Activated CD8-positive, alpha-beta memory T cell treated with anti-CD3 and anti-CD28 coated beads, Interleukin-2, amount 10 ng/mL, durations not matched to agents 7 days and 5 days (primary cell): Measurements from ENCODE around the gene SWSAP1. TPM values are rescaled to one million over a fixed set of nuclear protein-coding genes. Genes with fewer than 3 reads are reported as not detected.
"Not testable (repeated sequence)": the region's sequence is repeated elsewhere in the genome, so short reads cannot be mapped to it uniquely, and the experiment has no call there.

Experiments
- ATAC-seq: fragments of 150-1000 bp; cut with Tn5 transposase; one replicate; pipeline ENCODE4 v1.10.0; 2021; ENCODE audit warnings: moderate library complexity
- CTCF ChIA-PET: fragments of 350-600 bp; sonication (Branson Sonifier 250); formaldehyde crosslinking; loops from one replicate; lab custom pipeline; 2021; ENCODE audit warnings: antibody characterized with exemption; lab: Charles Lee
- DNase-seq: peaks from one replicate; pipeline ENCODE4 v3.0.0-alpha.2; 2020
- H3K27ac Mint-ChIP-seq: one replicate; pipeline ENCODE4 v1.8.0; 2021; ENCODE audit warnings: mild to moderate bottlenecking, mixed read lengths
- H3K27me3 Mint-ChIP-seq: one replicate; pipeline ENCODE4 v1.8.0; 2021; ENCODE audit warnings: mixed read lengths
- H3K36me3 Mint-ChIP-seq: one replicate; pipeline ENCODE4 v1.8.0; 2021; ENCODE audit warnings: mild to moderate bottlenecking, mixed read lengths
- H3K4me1 Mint-ChIP-seq: one replicate; pipeline ENCODE4 v1.8.0; 2021; ENCODE audit warnings: mixed read lengths
- H3K4me3 Mint-ChIP-seq: one replicate; pipeline ENCODE4 v1.8.0; 2021; ENCODE audit warnings: mild to moderate bottlenecking, moderate library complexity, mixed read lengths
- H3K9me3 Mint-ChIP-seq: one replicate; pipeline ENCODE4 v1.8.0; 2022; ENCODE audit warnings: low read depth, mixed read lengths
- total RNA-seq, 2 experiments: library from RNA; stranded (reverse); gene quantifications; one replicate each; pipeline ENCODE4 v1.2.3, GENCODE V29; 2021

Gene SWSAP1
- total RNA-seq, 2 experiments from 2014 or later: 2.6 to 3.9 TPM

DNA sequence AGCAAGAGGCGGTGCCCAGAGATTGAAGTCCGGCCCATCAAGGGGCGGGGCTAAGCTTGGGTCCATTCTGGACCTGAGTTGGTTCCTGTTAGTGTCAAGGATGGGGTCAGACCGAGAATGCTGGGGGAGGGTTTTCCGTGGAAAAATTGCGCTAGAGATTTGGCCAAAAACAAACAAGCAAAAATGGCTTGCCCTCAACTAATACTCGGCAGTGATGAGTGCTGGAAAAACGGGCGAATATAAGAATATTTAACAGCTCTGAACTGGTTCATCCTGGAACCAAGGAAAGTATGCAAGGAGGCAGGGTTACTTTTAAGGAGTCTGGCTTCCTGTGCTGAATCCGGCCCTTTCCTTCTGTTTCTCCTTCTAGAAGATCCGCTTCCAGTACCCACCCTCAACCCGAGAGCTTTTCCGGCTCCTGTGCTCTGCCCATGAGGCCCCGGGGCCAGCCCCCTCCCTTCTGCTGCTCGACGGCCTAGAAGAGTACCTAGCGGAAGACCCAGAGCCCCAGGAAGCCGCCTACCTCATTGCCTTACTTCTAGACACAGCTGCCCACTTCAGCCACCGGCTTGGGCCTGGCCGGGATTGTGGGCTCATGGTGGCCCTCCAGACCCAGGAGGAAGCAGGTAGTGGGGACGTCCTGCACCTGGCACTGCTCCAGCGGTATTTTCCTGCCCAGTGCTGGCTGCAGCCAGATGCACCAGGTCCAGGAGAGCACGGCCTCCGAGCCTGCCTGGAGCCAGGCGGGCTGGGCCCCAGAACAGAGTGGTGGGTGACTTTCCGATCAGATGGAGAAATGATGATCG, 880 bp downstream of the SWSAP1 start:
- ATAC-seq: peak; percentile 48
- peaks cover 35% of the 10 kb centered on the region for H3K4me1 Mint-ChIP-seq
- H3K9me3 Mint-ChIP-seq: no peaks in the 10 kb centered on the region
- no peak overlapping the region for H3K27ac Mint-ChIP-seq
- no peak overlapping the region for H3K4me3 Mint-ChIP-seq
- CTCF ChIA-PET: interaction anchor here (0.6 to 4.7 kb wide), 19 partner anchors 9 to 1444 kb away, joined by 3 to 38 read pairs (median 3); partner anchors contain the start of genes CCDC159, ELOF1, EPOR and ODAD3
- DNase-seq: peak; percentile 91
- peaks cover 15% of the 10 kb centered on the region for H3K36me3 Mint-ChIP-seq
- H3K27me3 Mint-ChIP-seq: no peaks in the 10 kb centered on the region

- peaks cover 43% of the 10 kb centered on the region for H3K4me1 Mint-ChIP-seq
- no peaks in the 10 kb centered on the region for H3K27me3 Mint-ChIP-seq
- ATAC-seq (no peak), DNase-seq (peak; percentile 71)
- H3K27ac Mint-ChIP-seq: no peak overlapping the region
- H3K9me3 Mint-ChIP-seq: no peaks in the 10 kb centered on the region
- CTCF ChIA-PET: interaction anchor here (0.7 to 4.7 kb wide), 11 partner anchors 9 to 159 kb away, joined by 3 to 38 read pairs (median 4); partner anchors contain the start of genes CCDC159, ODAD3, PRKCSH and RAB3D
- H3K4me3 Mint-ChIP-seq: peak overlapping the region; percentile 57
- H3K36me3 Mint-ChIP-seq: peaks cover 15% of the 10 kb centered on the region
Observed at GRCh38 chr19:11377237-11377636, 2.8 kb downstream of the SWSAP1 start.

- peaks cover 15% of the 10 kb centered on the region for H3K36me3 Mint-ChIP-seq
- DNase-seq (no peak), ATAC-seq (no peak)
- no peaks in the 10 kb centered on the region for H3K9me3 Mint-ChIP-seq
- no peak overlapping the region for H3K4me3 Mint-ChIP-seq
- H3K27ac Mint-ChIP-seq: no peak overlapping the region
- peaks cover 45% of the 10 kb centered on the region for H3K4me1 Mint-ChIP-seq
- H3K27me3 Mint-ChIP-seq: peaks cover 2% of the 10 kb centered on the region
- CTCF ChIA-PET: interaction anchor here (0.7 to 4.7 kb wide), 9 partner anchors 9 to 159 kb away, joined by 3 to 38 read pairs (median 5); partner anchors contain the start of genes CCDC159, ODAD3, PRKCSH and RAB3D
Observed at GRCh38 chr19:11377756-11378155, 3.3 kb downstream of the SWSAP1 start.

GRCh38 chr19:11378319-11379189, 4.1 kb downstream of the SWSAP1 start:
- no peak overlapping the region for H3K4me3 Mint-ChIP-seq
- peak; percentile 52 for DNase-seq

DNA sequence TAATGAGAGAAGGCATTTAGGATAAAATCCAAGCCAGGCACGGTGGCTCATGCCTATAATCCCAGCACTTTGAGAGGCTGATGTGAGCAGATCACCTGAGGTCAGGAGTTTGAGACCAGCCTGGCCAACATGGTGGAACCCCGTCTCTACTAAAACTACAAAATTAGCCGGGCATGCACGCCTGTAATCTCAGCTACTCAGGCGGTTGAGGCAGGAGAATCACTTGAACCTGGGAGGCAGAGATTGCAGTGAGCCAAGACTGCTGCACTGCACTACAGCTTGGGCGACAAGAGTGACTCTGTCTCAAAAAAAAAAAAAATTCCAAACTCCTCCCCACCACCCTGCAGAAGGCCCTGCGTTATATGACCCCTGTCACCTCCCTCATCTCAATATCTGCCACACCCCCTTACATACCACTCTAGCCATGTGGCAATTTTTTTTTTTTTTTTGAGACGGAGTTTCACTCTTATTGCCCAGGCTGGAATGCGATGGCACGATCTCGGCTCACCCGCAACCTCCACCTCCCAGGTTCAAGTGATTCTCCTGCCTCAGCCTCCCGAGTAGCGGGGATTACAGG, 4.9 kb downstream of the SWSAP1 start:
- Mint-ChIP-seq H3K4me1 (peaks cover 43% of the 10 kb centered on the region), H3K27me3 (peaks cover 13% of the 10 kb centered on the region), H3K36me3 (peaks cover 15% of the 10 kb centered on the region)
- H3K27ac Mint-ChIP-seq, H3K4me3 Mint-ChIP-seq, DNase-seq, ATAC-seq, H3K9me3 Mint-ChIP-seq: not testable (repeated sequence)
- CTCF ChIA-PET: interaction anchor here (2.6 to 5.0 kb wide), 4 partner anchors 11 to 85 kb away, joined by 15 to 61 read pairs (median 22); partner anchors contain the start of genes ODAD3, PRKCSH and RGL3

More at GRCh38 chr19:11378319-11379189, 4.1 kb downstream of the SWSAP1 start:
- ATAC-seq: no peak
- Mint-ChIP-seq H3K36me3 (peaks cover 15% of the 10 kb centered on the region), H3K4me1 (peaks cover 43% of the 10 kb centered on the region), H3K27me3 (peaks cover 9% of the 10 kb centered on the region), H3K9me3 (no peaks in the 10 kb centered on the region), H3K27ac (no peak overlapping the region)
- CTCF ChIA-PET: interaction anchor here (1.0 to 1.6 kb wide), 3 partner anchors 43 to 128 kb away, joined by 4 to 7 read pairs (median 4); partner anchors contain the start of gene ZNF653

- H3K27ac Mint-ChIP-seq: peak overlapping the region; percentile 97
- ATAC-seq: no peak
- peaks cover 43% of the 10 kb centered on the region for H3K4me1 Mint-ChIP-seq
- peaks cover 18% of the 10 kb centered on the region for H3K27me3 Mint-ChIP-seq
- no peaks in the 10 kb centered on the region for H3K9me3 Mint-ChIP-seq
- CTCF ChIA-PET: interaction anchor here (2.1 to 5.0 kb wide), 8 partner anchors 11 to 126 kb away, joined by 8 to 61 read pairs (median 16); partner anchors contain the start of genes ELAVL3, ODAD3, PRKCSH and RAB3D
- peak overlapping the region; percentile 81 for H3K4me3 Mint-ChIP-seq
- DNase-seq: no peak
- peaks cover 15% of the 10 kb centered on the region for H3K36me3 Mint-ChIP-seq
Observed at GRCh38 chr19:11379857-11380350, 5.4 kb downstream of the SWSAP1 start.

- peaks cover 39% of the 10 kb centered on the region for H3K4me1 Mint-ChIP-seq
- peak; percentile 83 for ATAC-seq
Observed at GRCh38 chr19:11380653-11381537, 6.4 kb downstream of the SWSAP1 start.

DNA sequence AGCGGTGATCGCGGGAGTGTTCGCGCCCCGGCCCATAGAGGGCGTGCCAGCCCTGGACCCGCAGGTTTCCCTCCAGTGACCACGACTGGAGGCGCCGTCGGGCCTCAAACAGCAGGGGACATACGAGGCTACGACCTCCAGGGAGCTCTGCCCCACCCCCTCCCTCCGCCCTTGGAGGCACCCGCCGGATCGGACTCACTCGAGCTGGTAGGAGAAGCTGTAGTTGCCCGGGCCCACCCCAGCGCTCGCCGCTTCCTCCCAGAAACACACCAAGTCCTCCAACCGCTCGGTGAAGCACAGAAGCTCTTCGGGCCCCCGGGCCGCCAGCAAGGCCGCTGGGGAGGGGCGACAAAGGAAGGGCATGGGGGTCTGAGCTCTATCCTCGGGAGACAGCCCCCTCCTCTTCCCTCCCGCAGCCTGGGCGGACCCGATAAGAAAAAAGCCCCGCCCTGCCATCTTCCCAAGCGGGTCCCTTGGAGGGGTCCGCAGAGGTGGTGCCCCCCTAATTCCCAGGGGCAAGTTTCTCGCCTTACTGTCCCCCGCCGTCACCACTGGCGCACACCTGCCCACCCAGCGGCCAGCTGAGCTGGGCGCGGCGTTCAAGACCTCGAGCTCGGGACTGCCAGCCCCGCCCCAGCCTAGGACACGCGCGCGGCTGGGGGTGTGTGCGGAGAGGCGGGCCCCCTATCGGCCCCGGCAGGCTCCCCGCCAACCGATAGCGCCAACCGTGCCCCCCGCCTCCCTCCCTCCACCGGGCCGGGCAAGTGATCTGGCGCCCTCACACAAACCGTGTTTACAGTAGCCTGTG, 8.6 kb downstream of the SWSAP1 start:
- H3K36me3 Mint-ChIP-seq: peaks cover 5% of the 10 kb centered on the region
- DNase-seq (peak; percentile 74), ATAC-seq (no peak)
- CTCF ChIA-PET: interaction anchor here (0.7 to 5.0 kb wide), 19 partner anchors 7 to 185 kb away, joined by 3 to 61 read pairs (median 4); partner anchors contain the start of genes CCDC159, ELAVL3, ELOF1 and PRKCSH
- no peaks in the 10 kb centered on the region for H3K9me3 Mint-ChIP-seq
- peaks cover 30% of the 10 kb centered on the region for H3K4me1 Mint-ChIP-seq
- peak overlapping the region; percentile 72 for H3K27ac Mint-ChIP-seq
- peak overlapping the region; percentile 54 for H3K4me3 Mint-ChIP-seq
- H3K27me3 Mint-ChIP-seq: peaks cover 19% of the 10 kb centered on the region

More at GRCh38 chr19:11380653-11381537, 6.4 kb downstream of the SWSAP1 start:
- peaks cover 15% of the 10 kb centered on the region for H3K36me3 Mint-ChIP-seq
- H3K27ac Mint-ChIP-seq: peak overlapping the region; percentile 97
- peak; percentile 99 for DNase-seq
- CTCF ChIA-PET: interaction anchor here (0.6 to 5.0 kb wide), 49 partner anchors 8 to 517 kb away, joined by 3 to 61 read pairs (median 4); partner anchors contain the start of genes CCDC159, ECSIT, ELAVL3 and ELOF1
- no peaks in the 10 kb centered on the region for H3K9me3 Mint-ChIP-seq
- peak overlapping the region; percentile 81 for H3K4me3 Mint-ChIP-seq
- peaks cover 19% of the 10 kb centered on the region for H3K27me3 Mint-ChIP-seq

GRCh38 chr19:11383706-11384048, 9.2 kb downstream of the SWSAP1 start:
- Mint-ChIP-seq H3K4me3 (no peak overlapping the region), H3K4me1 (peaks cover 24% of the 10 kb centered on the region), H3K36me3 (peaks cover 2% of the 10 kb centered on the region), H3K27ac (no peak overlapping the region), H3K27me3 (peaks cover 19% of the 10 kb centered on the region), H3K9me3 (no peaks in the 10 kb centered on the region)
- ATAC-seq (no peak), DNase-seq (no peak)
- CTCF ChIA-PET: interaction anchor here (0.8 to 5.0 kb wide), 10 partner anchors 8 to 186 kb away, joined by 3 to 61 read pairs (median 5); partner anchors contain the start of genes ELAVL3, ELOF1 and RGL3

DNA sequence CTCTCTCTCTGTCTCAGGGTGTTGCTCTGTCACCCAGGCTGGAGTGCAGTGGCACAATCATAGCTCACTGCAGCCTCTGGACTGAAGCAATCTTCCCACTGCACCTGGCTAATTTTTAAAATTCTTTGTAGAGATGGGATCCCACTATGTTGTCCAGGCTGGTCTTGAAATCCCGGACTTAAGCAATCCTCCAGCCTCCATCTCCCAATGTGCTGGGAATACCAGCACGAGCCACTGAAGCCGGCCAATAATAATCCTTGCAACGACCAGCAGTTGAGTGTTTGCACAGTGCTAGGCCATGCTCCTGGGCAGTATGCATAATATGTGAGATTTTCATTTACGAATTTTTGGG, 10.3 kb downstream of the SWSAP1 start:
- no peaks in the 10 kb centered on the region for H3K9me3 Mint-ChIP-seq
- H3K36me3 Mint-ChIP-seq: peaks cover 2% of the 10 kb centered on the region
- DNase-seq: no peak
- no peak overlapping the region for H3K4me3 Mint-ChIP-seq
- ATAC-seq: no peak
- H3K4me1 Mint-ChIP-seq: peaks cover 23% of the 10 kb centered on the region
- peaks cover 19% of the 10 kb centered on the region for H3K27me3 Mint-ChIP-seq
- no peak overlapping the region for H3K27ac Mint-ChIP-seq
- CTCF ChIA-PET: interaction anchor here (0.9 to 3.3 kb wide), 3 partner anchors 9 to 97 kb away, joined by 4 to 20 read pairs (median 7); partner anchors contain the start of gene ELAVL3
